Osteoblast (primary cell): Measurements from ENCODE around the gene TMPRSS5. TPM values are rescaled to one million over a fixed set of nuclear protein-coding genes. Genes with fewer than 3 reads are reported as not detected.

ENCODE experiments used
- DNase-seq: peaks from one replicate; pipeline ENCODE4 v3.0.0; 2011; ENCODE audit warnings: low spot score, mixed read lengths; ENCODE audit not compliant: insufficient read length; ENCODE audit errors: missing footprints
- H2AFZ ChIP-seq: 2 replicates; pipeline ENCODE4 v1.6.0; 2011; ENCODE audit warnings: mild to moderate bottlenecking, low read length
- H3K27ac ChIP-seq: 2 replicates; pipeline ENCODE4 v1.5.1; 2011; ENCODE audit warnings: mild to moderate bottlenecking, low read depth, low read length, moderate library complexity
- H3K27me3 ChIP-seq: 2 replicates; pipeline ENCODE4 v1.6.0; 2012; ENCODE audit warnings: mild to moderate bottlenecking, control low read depth, inconsistent platforms, low read length, moderate library complexity; ENCODE audit not compliant: insufficient read depth
- H3K36me3 ChIP-seq: 2 replicates; pipeline ENCODE4 v1.5.1; 2011; ENCODE audit warnings: mild to moderate bottlenecking, low read length, control low read depth, moderate library complexity; ENCODE audit not compliant: insufficient read depth
- H3K4me1 ChIP-seq: 2 replicates; pipeline ENCODE4 v1.5.1; 2011; ENCODE audit warnings: mild to moderate bottlenecking, low read length, control low read depth, moderate library complexity; ENCODE audit not compliant: insufficient read depth
- H3K4me2 ChIP-seq: 2 replicates; pipeline ENCODE4 v1.6.0; 2011; ENCODE audit warnings: mild to moderate bottlenecking, low read length; ENCODE audit not compliant: insufficient read depth
- H3K4me3 ChIP-seq: fragments of 200-600 bp; sonication (generic); 3 replicates; pipeline ENCODE4 v1.5.1; 2012; ENCODE audit warnings: mild to moderate bottlenecking, low read length, inconsistent platforms; ENCODE audit not compliant: insufficient read depth
- H3K79me2 ChIP-seq: 2 replicates; pipeline ENCODE4 v1.6.0; 2012; ENCODE audit warnings: mild to moderate bottlenecking, low read length, control low read depth, inconsistent platforms; ENCODE audit not compliant: insufficient read depth
- H3K9me3 ChIP-seq: 2 replicates; pipeline ENCODE4 v1.5.1; 2011; ENCODE audit warnings: low read depth, low read length, control low read depth
- H4K20me1 ChIP-seq: 2 replicates; pipeline ENCODE4 v1.6.0; 2012; ENCODE audit warnings: mild to moderate bottlenecking, low read length, control low read depth; ENCODE audit not compliant: insufficient read depth
- total RNA-seq: library from RNA; depleted of rRNA; stranded (reverse); fragments of >200 nt; gene quantifications from 2 replicates; pipeline ENCODE4 v1.2.3, GENCODE V29; 2012
- TF ChIP-seq, protein P1 (sequence below): IDR thresholded peaks from 2 replicates; pipeline ENCODE4 v1.5.1; 2011; ENCODE audit warnings: mild to moderate bottlenecking, low read depth, low read length, moderate library complexity; ENCODE audit errors: extremely low read depth

The TMPRSS5 gene
- total RNA-seq, 1 donor: 0.36 TPM

DNA sequence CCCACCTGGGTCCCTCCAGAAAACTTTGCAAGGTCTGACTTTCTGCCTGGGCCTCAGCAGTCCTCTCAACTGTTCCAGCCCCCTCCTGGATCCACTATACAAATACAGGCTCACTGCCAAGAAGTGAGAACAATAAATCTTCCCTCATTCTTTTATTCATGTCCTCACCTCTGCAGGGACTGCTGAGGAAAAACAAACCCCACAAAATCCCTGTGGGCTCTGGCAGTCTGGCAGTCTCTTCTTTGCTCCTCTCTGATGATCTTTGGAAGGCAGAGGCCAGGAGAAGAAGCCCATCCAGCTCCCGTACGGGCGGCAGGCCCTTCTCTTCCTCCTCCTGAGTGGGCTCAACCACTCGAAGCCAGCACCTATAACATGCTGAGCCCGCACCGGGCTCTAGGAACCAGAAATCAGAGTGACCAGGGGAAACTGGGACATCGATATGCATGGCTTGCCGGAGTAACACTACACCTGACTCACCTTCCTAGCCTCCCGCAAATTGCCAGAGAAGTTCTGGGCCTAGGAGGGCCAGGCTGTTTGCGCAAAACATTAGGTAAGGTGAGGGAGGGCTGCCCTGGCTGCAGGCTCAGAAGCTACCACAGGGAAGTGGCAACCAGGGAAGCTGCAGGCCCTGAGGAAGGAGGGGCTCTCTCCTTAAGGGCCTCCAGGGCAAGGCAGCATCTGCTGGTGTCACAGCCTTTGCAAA, 24.2 kb downstream of the TMPRSS5 start:
- Histone ChIP-seq H3K4me2 (no peak overlapping the region), H3K27ac (no peak overlapping the region), H4K20me1 (no peaks in the 10 kb centered on the region), H3K4me3 (no peak overlapping the region), H3K4me1 (no peaks in the 10 kb centered on the region), H3K9me3 (no peaks in the 10 kb centered on the region), H2AFZ (no peak overlapping the region), H3K36me3 (no peaks in the 10 kb centered on the region), H3K27me3 (peaks cover 2% of the 10 kb centered on the region), H3K79me2 (no peaks in the 10 kb centered on the region)
- no peak for DNase-seq
- TF ChIP-seq, protein P1, sequence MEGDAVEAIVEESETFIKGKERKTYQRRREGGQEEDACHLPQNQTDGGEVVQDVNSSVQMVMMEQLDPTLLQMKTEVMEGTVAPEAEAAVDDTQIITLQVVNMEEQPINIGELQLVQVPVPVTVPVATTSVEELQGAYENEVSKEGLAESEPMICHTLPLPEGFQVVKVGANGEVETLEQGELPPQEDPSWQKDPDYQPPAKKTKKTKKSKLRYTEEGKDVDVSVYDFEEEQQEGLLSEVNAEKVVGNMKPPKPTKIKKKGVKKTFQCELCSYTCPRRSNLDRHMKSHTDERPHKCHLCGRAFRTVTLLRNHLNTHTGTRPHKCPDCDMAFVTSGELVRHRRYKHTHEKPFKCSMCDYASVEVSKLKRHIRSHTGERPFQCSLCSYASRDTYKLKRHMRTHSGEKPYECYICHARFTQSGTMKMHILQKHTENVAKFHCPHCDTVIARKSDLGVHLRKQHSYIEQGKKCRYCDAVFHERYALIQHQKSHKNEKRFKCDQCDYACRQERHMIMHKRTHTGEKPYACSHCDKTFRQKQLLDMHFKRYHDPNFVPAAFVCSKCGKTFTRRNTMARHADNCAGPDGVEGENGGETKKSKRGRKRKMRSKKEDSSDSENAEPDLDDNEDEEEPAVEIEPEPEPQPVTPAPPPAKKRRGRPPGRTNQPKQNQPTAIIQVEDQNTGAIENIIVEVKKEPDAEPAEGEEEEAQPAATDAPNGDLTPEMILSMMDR: no peak

DNA sequence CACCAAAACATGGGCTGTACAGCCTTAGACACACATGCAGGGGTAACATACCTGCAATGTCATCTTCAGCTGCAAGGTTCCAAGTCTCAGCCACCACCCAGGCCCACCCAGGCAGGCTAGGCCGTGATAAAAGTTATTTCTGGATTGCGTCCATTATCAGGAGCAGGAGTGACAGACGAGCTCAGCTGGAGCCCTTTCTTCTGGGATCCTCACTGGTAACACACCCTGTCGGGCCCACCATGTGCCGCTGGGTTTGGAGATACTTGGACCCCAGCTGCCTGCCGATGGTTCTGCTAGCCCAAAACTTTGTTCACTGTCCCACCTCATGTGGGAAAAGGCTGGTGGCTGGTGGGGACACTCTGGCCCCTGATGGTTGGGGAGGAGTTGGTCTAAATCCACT, 24.8 kb downstream of the TMPRSS5 start:
- H3K4me1 ChIP-seq: peaks cover 1% of the 10 kb centered on the region
- no peak overlapping the region for H2AFZ ChIP-seq
- no peak overlapping the region for H3K4me2 ChIP-seq
- no peaks in the 10 kb centered on the region for H4K20me1 ChIP-seq
- H3K27me3 ChIP-seq: peaks cover 2% of the 10 kb centered on the region
- H3K79me2 ChIP-seq: no peaks in the 10 kb centered on the region
- no peaks in the 10 kb centered on the region for H3K9me3 ChIP-seq
- TF ChIP-seq, protein P1: no peak
- H3K36me3 ChIP-seq: no peaks in the 10 kb centered on the region
- DNase-seq: no peak
- H3K27ac ChIP-seq: no peak overlapping the region
- no peak overlapping the region for H3K4me3 ChIP-seq

DNA sequence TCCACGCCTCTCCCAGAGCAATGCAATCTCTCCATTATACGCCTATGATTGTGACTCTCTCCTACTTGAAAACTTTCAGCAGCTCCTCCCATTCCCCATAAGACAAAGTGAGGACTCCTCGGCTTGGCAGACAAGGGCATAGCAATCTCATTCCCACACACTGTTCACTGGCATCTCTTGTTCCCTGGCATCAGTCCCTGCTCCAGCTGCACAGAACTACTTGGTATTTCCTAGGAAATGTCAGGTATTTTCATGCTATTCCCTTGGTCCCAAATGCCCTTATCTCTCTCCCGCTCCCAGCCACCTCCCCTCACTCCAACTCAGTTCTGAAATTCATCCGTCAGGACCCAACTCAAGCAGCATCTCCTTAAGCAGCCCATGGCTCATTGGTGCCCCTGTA, 28.4 kb downstream of the TMPRSS5 start:
- TF ChIP-seq, protein P1: no peak
- DNase-seq: no peak
- Histone ChIP-seq H3K4me3 (no peak overlapping the region), H3K27ac (no peak overlapping the region), H3K36me3 (no peaks in the 10 kb centered on the region), H3K4me1 (peaks cover 36% of the 10 kb centered on the region), H3K79me2 (no peaks in the 10 kb centered on the region), H3K4me2 (no peak overlapping the region), H4K20me1 (no peaks in the 10 kb centered on the region), H2AFZ (no peak overlapping the region), H3K27me3 (no peaks in the 10 kb centered on the region), H3K9me3 (no peaks in the 10 kb centered on the region)

DNA sequence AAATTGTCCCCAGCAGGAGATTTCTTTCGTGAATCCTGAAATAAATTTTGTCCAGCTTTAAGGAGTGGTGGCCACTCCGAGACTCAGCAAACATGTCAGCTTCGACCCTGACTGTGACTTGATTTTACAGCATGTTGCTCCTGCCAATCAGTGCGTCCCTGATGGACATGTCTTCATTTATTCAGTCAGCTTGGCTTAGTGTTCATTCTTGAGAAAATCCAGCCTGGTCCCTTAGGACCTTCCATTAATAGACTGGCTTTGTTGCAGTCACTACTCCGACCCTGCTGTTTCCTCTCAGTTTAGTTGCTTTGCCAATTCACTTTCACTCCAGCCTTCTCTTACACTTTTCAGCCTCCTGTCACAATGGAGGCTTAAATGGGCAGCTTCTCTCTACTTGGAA, 30.5 kb downstream of the TMPRSS5 start:
- Histone ChIP-seq H3K36me3 (no peaks in the 10 kb centered on the region), H3K4me2 (peak overlapping the region; percentile 71), H3K4me1 (peaks cover 36% of the 10 kb centered on the region), H2AFZ (peak overlapping the region; percentile 33), H4K20me1 (no peaks in the 10 kb centered on the region), H3K27me3 (no peaks in the 10 kb centered on the region), H3K9me3 (no peaks in the 10 kb centered on the region), H3K27ac (peak overlapping the region; percentile 84), H3K79me2 (no peaks in the 10 kb centered on the region), H3K4me3 (peak overlapping the region; percentile 17)
- TF ChIP-seq, protein P1: no peak
- DNase-seq: no peak
